Liver (tissue), 2 donors: ENCODE results near the gene CHERP.

Experiments used
- CTCF ChIP-seq: fragments of 150-350 bp; IDR thresholded peaks from 2 replicates; pipeline ENCODE4 v1.5.1; 2017; ENCODE audit warnings: improper control_type of control experiment, low read depth, low read length; ENCODE audit not compliant: missing input control
- MAX ChIP-seq: IDR thresholded peaks from 2 replicates; pipeline ENCODE4 v1.6.1; 2016; ENCODE audit warnings: antibody characterized with exemption
- donor health status: healthy.

- TF ChIP-seq MAX = no peak
- TF ChIP-seq CTCF = no peak
Measured at GRCh38 chr19:16586991-16587832, 45.0 kb upstream of the CHERP start.
